ENCODE data around the gene MMEL1. TPM values are rescaled to one million over a fixed set of nuclear protein-coding genes. Genes with fewer than 3 reads are reported as not detected.

The MMEL1 gene
- total and polyA plus RNA-seq, 2 donors from 2014 or later = 4.0 to 8.5 TPM

DNA sequence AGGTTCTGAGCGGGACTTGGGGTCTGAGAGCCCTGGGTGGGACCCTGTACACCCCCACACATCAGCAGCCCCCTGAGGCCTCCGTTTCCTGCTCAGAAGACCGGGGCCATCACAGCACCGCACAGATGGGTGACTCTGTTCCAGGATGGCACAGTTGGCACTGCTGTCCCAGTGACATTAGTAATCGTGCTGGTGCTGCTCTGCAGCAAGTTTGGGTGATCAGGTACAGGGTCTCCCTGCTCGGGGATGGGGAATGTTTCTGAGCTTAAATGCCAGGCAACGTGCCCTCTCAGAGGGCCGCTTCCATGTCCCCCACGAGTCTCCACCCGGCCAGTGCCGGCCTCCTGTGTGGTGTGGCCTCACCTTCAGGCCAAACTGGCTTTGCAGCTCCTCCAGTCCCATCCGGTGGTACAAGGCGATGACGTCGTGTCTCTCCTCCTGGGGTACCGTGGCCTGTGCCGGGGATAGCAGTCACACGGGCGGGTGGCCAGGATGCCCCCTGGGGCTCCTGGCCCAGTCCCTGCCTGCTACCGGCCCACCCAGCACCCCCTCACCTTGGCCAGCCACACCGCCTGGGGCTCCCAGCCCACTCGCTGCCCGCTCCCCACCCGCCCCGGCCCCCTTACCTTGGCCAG lies 29.2 kb downstream of the MMEL1 start:
- H3K4me1 ChIP-seq (ENCODE audit: control insufficient read depth in 2 of 3, insufficient read depth in 2 of 3, low read depth in 1 of 3, low read length in 3 of 3) = no peaks in the 10 kb centered on the region
- no peak overlapping the region for H3K9ac ChIP-seq (ENCODE audit: low read length in 3 of 3)
- no peak overlapping the region for H3K27ac ChIP-seq (ENCODE audit: low read depth in 2 of 2, low read length in 2 of 2)
- FAIRE-seq = no peak
- DNase-seq = peak in 2 of 5 donors; percentile 8 to 68
- H3K9me3 ChIP-seq (ENCODE audit: control insufficient read depth in 2 of 3, insufficient read depth in 1 of 3, low read length in 3 of 3) = no peaks in the 10 kb centered on the region
- no peak overlapping the region for H3K4me3 ChIP-seq (ENCODE audit: low read length in 3 of 3)
- no peaks in the 10 kb centered on the region for H3K36me3 ChIP-seq (ENCODE audit: control insufficient read depth in 2 of 3, insufficient read depth in 3 of 3, low read length in 3 of 3)
- TF ChIP-seq, protein P1, sequence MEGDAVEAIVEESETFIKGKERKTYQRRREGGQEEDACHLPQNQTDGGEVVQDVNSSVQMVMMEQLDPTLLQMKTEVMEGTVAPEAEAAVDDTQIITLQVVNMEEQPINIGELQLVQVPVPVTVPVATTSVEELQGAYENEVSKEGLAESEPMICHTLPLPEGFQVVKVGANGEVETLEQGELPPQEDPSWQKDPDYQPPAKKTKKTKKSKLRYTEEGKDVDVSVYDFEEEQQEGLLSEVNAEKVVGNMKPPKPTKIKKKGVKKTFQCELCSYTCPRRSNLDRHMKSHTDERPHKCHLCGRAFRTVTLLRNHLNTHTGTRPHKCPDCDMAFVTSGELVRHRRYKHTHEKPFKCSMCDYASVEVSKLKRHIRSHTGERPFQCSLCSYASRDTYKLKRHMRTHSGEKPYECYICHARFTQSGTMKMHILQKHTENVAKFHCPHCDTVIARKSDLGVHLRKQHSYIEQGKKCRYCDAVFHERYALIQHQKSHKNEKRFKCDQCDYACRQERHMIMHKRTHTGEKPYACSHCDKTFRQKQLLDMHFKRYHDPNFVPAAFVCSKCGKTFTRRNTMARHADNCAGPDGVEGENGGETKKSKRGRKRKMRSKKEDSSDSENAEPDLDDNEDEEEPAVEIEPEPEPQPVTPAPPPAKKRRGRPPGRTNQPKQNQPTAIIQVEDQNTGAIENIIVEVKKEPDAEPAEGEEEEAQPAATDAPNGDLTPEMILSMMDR (IDR thresholded peaks at IDR 0.05; ENCODE audit: borderline replicate concordance, extremely low read depth, insufficient read depth) = no peak
- intact Hi-C loops (cut with DNase I) = no loop called here
- no peaks in the 10 kb centered on the region for H3K27me3 ChIP-seq (ENCODE audit: control insufficient read depth, insufficient read depth, low read length)

DNA sequence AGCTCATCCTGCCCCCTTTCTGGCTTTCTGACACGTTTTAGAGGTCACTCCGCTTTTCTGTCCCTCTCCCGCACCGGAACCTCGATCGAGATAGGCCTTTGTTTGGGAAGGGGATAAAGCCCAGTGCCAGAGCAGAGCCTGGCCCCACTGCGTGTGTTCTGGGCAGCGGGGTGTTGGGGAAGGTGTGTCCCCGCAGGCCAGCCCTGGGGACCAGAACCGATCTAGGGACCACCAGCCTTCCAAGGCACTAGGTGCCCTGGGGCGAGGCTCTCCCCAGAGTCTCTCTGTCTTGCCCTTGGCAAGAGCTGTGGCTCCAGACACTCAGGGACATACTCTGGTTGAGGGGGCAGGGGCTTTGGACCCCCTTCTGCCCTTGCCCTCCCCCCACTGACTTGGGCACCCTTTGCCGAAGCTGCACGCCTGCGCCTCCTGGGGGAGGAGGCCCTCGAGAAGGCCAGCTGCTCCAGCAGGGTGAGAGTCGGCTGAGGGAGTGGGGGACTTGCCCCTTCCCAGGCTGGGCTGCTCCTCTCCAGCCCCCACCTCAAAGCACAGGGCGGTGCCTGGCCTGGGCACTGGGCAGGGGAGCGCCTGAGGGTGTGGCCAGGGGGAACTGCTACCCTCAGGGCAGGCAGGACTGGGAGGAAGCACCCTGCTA lies 29.8 kb downstream of the MMEL1 start:
- no peaks in the 10 kb centered on the region for H3K27me3 ChIP-seq (ENCODE audit: control insufficient read depth, insufficient read depth, low read length)
- H3K9ac ChIP-seq (ENCODE audit: low read length in 3 of 3) = no peak overlapping the region
- no peaks in the 10 kb centered on the region for H3K4me1 ChIP-seq (ENCODE audit: control insufficient read depth in 2 of 3, insufficient read depth in 2 of 3, low read depth in 1 of 3, low read length in 3 of 3)
- peak in 2 of 5 donors; percentile 7 to 53 for DNase-seq
- no peaks in the 10 kb centered on the region for H3K36me3 ChIP-seq (ENCODE audit: control insufficient read depth in 2 of 3, insufficient read depth in 3 of 3, low read length in 3 of 3)
- H3K27ac ChIP-seq (ENCODE audit: low read depth in 2 of 2, low read length in 2 of 2) = no peak overlapping the region
- no peak for FAIRE-seq
- intact Hi-C loops (cut with DNase I) = no loop called here
- no peak overlapping the region for H3K4me3 ChIP-seq (ENCODE audit: low read length in 3 of 3)
- no peaks in the 10 kb centered on the region for H3K9me3 ChIP-seq (ENCODE audit: control insufficient read depth in 2 of 3, insufficient read depth in 1 of 3, low read length in 3 of 3)
- TF ChIP-seq, protein P1 (IDR thresholded peaks at IDR 0.05; ENCODE audit: borderline replicate concordance, extremely low read depth, insufficient read depth) = no peak

DNA sequence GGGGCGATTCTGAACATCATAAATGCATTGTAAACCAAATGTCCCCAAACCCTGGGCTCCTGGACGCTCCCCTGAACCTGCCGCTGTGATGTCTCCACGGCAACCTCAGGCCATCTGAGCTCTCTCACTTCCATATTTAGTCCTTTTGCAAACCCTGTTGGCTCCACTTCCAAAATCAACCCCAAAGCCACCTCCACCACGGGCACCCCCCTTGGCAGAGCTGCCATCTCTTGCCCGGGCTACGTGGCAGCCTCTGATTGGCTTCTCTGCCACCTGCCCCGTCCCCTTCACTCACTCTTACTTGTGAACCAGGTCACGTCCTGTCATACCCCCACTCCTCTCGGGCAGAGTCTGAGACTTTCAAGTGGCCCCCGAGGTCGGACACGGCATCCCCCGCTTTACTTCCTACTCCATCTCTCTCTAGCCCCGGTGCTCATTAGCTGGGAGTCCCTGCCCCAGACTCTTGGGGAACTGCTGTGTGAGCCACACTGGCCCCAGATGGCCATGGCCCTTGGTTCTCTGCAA lies 30.4 kb downstream of the MMEL1 start:
- Histone ChIP-seq H3K9me3 (ENCODE audit: control insufficient read depth in 2 of 3, insufficient read depth in 1 of 3, low read length in 3 of 3) (no peaks in the 10 kb centered on the region), H3K9ac (ENCODE audit: low read length in 3 of 3) (no peak overlapping the region), H3K27ac (ENCODE audit: low read depth in 2 of 2, low read length in 2 of 2) (no peak overlapping the region), H3K4me1 (ENCODE audit: control insufficient read depth in 2 of 3, insufficient read depth in 2 of 3, low read depth in 1 of 3, low read length in 3 of 3) (no peaks in the 10 kb centered on the region), H3K27me3 (ENCODE audit: control insufficient read depth, insufficient read depth, low read length) (no peaks in the 10 kb centered on the region), H3K4me3 (ENCODE audit: low read length in 3 of 3) (no peak overlapping the region), H3K36me3 (ENCODE audit: control insufficient read depth in 2 of 3, insufficient read depth in 3 of 3, low read length in 3 of 3) (no peaks in the 10 kb centered on the region)
- TF ChIP-seq, protein P1 (IDR thresholded peaks at IDR 0.05; ENCODE audit: borderline replicate concordance, extremely low read depth, insufficient read depth) = no peak
- FAIRE-seq (no peak), DNase-seq (peak in 3 of 5 donors; percentile 3 to 54 (median 22))
- intact Hi-C loops (cut with DNase I) = no loop called here
